Measurements from ENCODE around the gene MFAP4.

DNA sequence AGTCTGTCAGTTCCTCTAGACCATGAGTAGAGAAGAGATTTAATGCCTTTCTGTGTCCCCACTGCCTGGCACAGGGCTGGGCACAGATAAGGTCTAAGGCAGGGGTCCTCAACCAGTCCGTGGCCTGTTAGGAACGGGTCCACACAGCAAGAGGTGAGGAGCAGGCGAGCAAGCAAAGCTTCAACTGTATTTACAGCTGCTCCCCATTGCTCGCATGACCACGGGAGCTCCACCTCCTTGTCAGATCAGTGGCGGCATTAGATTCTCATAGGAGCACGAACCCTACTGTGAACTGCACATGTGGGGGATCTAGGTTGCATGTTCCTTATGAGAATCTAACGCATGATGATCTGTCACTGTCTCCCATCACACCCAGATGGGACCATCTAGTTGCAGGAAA, 26.2 kb downstream of the MFAP4 start:
- TF ChIP-seq EZH2phosphoT487 (IDR thresholded peaks at IDR 0.05; ENCODE audit: borderline replicate concordance), result no peak
- no peak for TF ChIP-seq RAD21 (IDR thresholded peaks at IDR 0.05; ENCODE audit: low read depth)
- no peak for TF ChIP-seq POLR2AphosphoS5 (IDR thresholded peaks at IDR 0.05; ENCODE audit: low read depth, low read length)
- TF ChIP-seq, protein P1, sequence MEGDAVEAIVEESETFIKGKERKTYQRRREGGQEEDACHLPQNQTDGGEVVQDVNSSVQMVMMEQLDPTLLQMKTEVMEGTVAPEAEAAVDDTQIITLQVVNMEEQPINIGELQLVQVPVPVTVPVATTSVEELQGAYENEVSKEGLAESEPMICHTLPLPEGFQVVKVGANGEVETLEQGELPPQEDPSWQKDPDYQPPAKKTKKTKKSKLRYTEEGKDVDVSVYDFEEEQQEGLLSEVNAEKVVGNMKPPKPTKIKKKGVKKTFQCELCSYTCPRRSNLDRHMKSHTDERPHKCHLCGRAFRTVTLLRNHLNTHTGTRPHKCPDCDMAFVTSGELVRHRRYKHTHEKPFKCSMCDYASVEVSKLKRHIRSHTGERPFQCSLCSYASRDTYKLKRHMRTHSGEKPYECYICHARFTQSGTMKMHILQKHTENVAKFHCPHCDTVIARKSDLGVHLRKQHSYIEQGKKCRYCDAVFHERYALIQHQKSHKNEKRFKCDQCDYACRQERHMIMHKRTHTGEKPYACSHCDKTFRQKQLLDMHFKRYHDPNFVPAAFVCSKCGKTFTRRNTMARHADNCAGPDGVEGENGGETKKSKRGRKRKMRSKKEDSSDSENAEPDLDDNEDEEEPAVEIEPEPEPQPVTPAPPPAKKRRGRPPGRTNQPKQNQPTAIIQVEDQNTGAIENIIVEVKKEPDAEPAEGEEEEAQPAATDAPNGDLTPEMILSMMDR (IDR thresholded peaks at IDR 0.05 in 2 of 3, conservative IDR thresholded peaks at IDR 0.05 in 1 of 3; ENCODE audit: borderline replicate concordance in 1 of 3, insufficient read depth in 1 of 3, low read depth in 2 of 3, low read length in 2 of 3), result no peak
- no peak for TF ChIP-seq POLR2A (IDR thresholded peaks at IDR 0.05; ENCODE audit: borderline replicate concordance, extremely low read depth, insufficient read depth, insufficient read length)
- TF ChIP-seq, protein P2, sequence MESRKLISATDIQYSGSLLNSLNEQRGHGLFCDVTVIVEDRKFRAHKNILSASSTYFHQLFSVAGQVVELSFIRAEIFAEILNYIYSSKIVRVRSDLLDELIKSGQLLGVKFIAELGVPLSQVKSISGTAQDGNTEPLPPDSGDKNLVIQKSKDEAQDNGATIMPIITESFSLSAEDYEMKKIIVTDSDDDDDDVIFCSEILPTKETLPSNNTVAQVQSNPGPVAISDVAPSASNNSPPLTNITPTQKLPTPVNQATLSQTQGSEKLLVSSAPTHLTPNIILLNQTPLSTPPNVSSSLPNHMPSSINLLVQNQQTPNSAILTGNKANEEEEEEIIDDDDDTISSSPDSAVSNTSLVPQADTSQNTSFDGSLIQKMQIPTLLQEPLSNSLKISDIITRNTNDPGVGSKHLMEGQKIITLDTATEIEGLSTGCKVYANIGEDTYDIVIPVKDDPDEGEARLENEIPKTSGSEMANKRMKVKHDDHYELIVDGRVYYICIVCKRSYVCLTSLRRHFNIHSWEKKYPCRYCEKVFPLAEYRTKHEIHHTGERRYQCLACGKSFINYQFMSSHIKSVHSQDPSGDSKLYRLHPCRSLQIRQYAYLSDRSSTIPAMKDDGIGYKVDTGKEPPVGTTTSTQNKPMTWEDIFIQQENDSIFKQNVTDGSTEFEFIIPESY (IDR thresholded peaks at IDR 0.05; ENCODE audit: extremely low read depth, insufficient replicate concordance, low read length), result no peak
- TF ChIP-seq, protein P3, sequence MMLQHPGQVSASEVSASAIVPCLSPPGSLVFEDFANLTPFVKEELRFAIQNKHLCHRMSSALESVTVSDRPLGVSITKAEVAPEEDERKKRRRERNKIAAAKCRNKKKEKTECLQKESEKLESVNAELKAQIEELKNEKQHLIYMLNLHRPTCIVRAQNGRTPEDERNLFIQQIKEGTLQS (IDR thresholded peaks at IDR 0.05), result no peak
- TF ChIP-seq, protein P4, sequence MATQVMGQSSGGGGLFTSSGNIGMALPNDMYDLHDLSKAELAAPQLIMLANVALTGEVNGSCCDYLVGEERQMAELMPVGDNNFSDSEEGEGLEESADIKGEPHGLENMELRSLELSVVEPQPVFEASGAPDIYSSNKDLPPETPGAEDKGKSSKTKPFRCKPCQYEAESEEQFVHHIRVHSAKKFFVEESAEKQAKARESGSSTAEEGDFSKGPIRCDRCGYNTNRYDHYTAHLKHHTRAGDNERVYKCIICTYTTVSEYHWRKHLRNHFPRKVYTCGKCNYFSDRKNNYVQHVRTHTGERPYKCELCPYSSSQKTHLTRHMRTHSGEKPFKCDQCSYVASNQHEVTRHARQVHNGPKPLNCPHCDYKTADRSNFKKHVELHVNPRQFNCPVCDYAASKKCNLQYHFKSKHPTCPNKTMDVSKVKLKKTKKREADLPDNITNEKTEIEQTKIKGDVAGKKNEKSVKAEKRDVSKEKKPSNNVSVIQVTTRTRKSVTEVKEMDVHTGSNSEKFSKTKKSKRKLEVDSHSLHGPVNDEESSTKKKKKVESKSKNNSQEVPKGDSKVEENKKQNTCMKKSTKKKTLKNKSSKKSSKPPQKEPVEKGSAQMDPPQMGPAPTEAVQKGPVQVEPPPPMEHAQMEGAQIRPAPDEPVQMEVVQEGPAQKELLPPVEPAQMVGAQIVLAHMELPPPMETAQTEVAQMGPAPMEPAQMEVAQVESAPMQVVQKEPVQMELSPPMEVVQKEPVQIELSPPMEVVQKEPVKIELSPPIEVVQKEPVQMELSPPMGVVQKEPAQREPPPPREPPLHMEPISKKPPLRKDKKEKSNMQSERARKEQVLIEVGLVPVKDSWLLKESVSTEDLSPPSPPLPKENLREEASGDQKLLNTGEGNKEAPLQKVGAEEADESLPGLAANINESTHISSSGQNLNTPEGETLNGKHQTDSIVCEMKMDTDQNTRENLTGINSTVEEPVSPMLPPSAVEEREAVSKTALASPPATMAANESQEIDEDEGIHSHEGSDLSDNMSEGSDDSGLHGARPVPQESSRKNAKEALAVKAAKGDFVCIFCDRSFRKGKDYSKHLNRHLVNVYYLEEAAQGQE (IDR thresholded peaks at IDR 0.05; ENCODE audit: low read depth), result no peak
- no peak for TF ChIP-seq YY1 (IDR thresholded peaks at IDR 0.05; ENCODE audit: extremely low read depth, insufficient replicate concordance, low read depth, low read length)
- TF ChIP-seq EZH2 (IDR thresholded peaks at IDR 0.05), result no peak
- no peak for TF ChIP-seq TCF7L2 (IDR thresholded peaks at IDR 0.05; ENCODE audit: borderline replicate concordance, extremely low read depth, insufficient read depth, insufficient read length)
- TF ChIP-seq ZNF274 (IDR thresholded peaks at IDR 0.05; ENCODE audit: low read depth, low read length), result no peak
- TF ChIP-seq, protein P5, sequence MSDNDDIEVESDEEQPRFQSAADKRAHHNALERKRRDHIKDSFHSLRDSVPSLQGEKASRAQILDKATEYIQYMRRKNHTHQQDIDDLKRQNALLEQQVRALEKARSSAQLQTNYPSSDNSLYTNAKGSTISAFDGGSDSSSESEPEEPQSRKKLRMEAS (IDR thresholded peaks at IDR 0.05), result no peak
